ENCODE data around the gene CALN1.

CALN1 gene

DNA sequence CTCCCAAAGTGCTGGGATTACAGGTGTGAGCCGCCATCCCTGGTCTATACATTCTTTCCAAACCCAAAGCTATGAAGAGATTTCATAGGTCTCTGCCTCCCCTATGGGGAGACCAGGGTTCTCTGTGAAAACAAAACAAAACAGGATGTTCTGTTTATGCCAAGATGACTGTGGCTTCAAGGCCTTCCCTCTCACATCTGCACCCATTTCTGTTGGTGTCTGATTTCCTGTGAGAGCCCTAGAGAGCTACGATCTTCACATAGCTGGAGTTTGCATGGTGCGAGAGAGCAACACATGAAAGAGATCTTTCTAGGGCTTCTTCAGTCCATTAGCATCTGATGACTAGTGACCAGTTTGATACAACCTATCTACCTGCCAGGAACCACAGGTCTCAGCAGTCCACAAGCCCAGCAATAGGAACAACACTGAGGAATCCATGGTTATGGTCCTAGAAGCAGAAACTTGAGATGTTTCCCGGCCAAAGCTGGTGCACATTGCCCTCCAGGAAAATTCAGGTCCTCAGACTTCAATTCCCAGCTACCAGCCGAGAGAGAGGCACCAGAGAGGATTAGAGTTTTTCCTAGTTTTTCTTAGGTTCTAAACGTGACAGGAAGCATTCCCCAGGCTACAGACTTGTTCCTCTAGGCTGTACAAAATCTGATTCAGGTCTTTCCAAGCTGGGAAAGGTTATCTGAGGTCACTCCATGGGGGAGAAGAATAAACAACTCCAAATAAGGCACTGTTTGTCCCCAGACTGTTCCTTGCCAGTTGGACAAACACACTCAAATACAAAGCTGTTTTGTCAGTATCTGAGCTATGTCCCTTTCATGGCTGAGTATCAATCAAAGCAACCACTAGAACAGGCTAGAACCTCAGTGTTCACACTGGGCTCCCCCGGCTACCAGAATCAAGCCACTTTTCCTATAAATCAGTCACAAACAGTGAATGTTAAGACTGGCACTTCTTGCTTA, 259.7 kb downstream of the CALN1 start:
- TF ChIP-seq, protein P1, sequence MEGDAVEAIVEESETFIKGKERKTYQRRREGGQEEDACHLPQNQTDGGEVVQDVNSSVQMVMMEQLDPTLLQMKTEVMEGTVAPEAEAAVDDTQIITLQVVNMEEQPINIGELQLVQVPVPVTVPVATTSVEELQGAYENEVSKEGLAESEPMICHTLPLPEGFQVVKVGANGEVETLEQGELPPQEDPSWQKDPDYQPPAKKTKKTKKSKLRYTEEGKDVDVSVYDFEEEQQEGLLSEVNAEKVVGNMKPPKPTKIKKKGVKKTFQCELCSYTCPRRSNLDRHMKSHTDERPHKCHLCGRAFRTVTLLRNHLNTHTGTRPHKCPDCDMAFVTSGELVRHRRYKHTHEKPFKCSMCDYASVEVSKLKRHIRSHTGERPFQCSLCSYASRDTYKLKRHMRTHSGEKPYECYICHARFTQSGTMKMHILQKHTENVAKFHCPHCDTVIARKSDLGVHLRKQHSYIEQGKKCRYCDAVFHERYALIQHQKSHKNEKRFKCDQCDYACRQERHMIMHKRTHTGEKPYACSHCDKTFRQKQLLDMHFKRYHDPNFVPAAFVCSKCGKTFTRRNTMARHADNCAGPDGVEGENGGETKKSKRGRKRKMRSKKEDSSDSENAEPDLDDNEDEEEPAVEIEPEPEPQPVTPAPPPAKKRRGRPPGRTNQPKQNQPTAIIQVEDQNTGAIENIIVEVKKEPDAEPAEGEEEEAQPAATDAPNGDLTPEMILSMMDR (IDR thresholded peaks at IDR 0.05; ENCODE audit: low read depth, low read length): no peak
- DNase-seq (ENCODE audit: low read depth in 2 of 2): no peak
- no peak overlapping the region for H3K4me3 ChIP-seq (replicated peaks in 1 of 2; ENCODE audit: low read depth in 2 of 2, low read length in 2 of 2)

GRCh38 chr7:72140566-72140965, 271.6 kb downstream of the CALN1 start:
- DNase-seq (ENCODE audit: low read depth in 2 of 2): no peak
- no peak overlapping the region for H3K4me3 ChIP-seq (replicated peaks in 1 of 2; ENCODE audit: low read depth in 2 of 2, low read length in 2 of 2)
- TF ChIP-seq, protein P1 (IDR thresholded peaks at IDR 0.05; ENCODE audit: low read depth, low read length): no peak

DNA sequence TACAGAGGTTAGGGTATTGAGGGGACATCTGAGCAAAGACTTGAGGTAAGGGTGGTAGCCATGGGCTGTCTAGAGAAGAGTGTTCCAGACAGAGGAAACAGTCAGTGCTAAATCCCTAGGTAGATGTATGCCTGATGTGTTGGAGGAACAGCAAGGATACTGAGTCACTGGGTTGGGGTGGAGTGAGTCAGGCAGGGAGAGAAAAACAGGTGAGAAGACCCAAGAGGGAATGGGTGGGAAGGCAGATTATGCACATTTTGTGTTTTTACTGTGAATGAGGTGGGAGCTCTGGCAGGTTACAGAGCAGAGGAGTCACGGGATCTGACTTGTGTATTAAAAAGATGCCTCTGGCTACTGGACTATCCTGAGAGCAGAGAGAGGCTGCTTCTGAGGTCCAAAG, 285.0 kb downstream of the CALN1 start:
- TF ChIP-seq, protein P1 (IDR thresholded peaks at IDR 0.05; ENCODE audit: low read depth, low read length): no peak
- no peak for DNase-seq (ENCODE audit: low read depth in 2 of 2)
- no peak overlapping the region for H3K4me3 ChIP-seq (replicated peaks in 1 of 2; ENCODE audit: low read depth in 2 of 2, low read length in 2 of 2)

DNA sequence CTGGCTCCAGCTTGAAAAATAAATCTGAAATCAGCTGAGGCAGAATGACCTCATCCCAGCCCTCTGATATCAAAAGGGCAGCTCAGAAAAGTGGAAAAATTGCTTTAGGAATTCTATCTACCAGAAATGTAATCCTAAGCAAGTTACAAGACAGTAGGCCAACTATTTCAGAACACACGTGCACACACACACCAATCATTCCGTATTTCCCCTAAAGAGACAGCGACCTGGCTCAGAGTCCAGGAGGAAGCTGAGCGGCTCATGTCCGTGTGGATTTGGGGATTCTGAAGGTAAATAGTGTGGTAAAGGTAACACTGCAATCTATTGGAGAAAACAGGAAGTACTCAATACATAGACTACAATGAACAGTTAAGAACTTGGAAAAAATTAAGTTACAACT, 288.2 kb downstream of the CALN1 start:
- no peak overlapping the region for H3K4me3 ChIP-seq (replicated peaks in 1 of 2; ENCODE audit: low read depth in 2 of 2, low read length in 2 of 2)
- TF ChIP-seq, protein P1 (IDR thresholded peaks at IDR 0.05; ENCODE audit: low read depth, low read length): no peak
- DNase-seq (ENCODE audit: low read depth in 2 of 2): no peak

DNA sequence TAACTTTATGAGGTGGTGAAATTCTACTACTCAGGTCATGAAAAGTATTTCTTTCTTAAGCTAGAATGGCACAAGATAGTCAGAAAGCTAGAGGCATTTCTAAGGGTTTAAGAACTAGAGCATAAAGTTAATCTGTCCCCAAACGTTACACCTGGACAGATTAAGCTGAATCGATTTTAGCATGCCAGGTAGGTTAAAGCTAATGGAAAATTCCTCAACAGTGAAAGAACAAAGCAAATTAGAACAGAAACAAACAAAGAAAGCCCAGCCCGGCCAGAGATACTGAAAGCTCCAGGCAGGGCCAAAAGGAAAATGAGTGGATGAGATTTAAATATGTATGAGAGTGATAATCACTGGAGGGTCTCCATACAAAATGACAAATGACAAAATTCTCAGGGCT, 293.8 kb downstream of the CALN1 start:
- no peak overlapping the region for H3K4me3 ChIP-seq (replicated peaks in 1 of 2; ENCODE audit: low read depth in 2 of 2, low read length in 2 of 2)
- DNase-seq (ENCODE audit: low read depth in 2 of 2): no peak
- TF ChIP-seq, protein P1 (IDR thresholded peaks at IDR 0.05; ENCODE audit: low read depth, low read length): no peak

GRCh38 chr7:72114129-72114528, 298.0 kb downstream of the CALN1 start:
- TF ChIP-seq, protein P1 (IDR thresholded peaks at IDR 0.05; ENCODE audit: low read depth, low read length): no peak
- H3K4me3 ChIP-seq (replicated peaks in 1 of 2; ENCODE audit: low read depth in 2 of 2, low read length in 2 of 2): no peak overlapping the region

More at GRCh38 chr7:72114129-72114528, 298.0 kb downstream of the CALN1 start:
- DNase-seq (ENCODE audit: low read depth in 2 of 2): no peak
